KMS-11 (cell line): ENCODE data around the gene FREM1.

ENCODE experiments used
- H2AFZ ChIP-seq: fragments of 200-600 bp; sonication (generic); 2 replicates; pipeline ENCODE4 v1.6.1; 2016; ENCODE audit warnings: antibody characterized with exemption, mixed run types, low read depth
- H3K27ac ChIP-seq: fragments of 200-600 bp; sonication (generic); 2 replicates; pipeline ENCODE4 v1.6.1; 2016; ENCODE audit warnings: mild to moderate bottlenecking, mixed run types
- H3K27me3 ChIP-seq: fragments of 200-600 bp; sonication (generic); 2 replicates; pipeline ENCODE4 v1.6.1; 2017; ENCODE audit warnings: mild to moderate bottlenecking, low read depth, mixed run types, moderate library complexity; ENCODE audit not compliant: insufficient read depth
- H3K36me3 ChIP-seq: fragments of 200-600 bp; sonication (generic); 2 replicates; pipeline ENCODE4 v1.6.1; 2017; ENCODE audit warnings: mild to moderate bottlenecking, mixed run types; ENCODE audit not compliant: insufficient read depth
- H3K4me1 ChIP-seq: fragments of 200-600 bp; sonication (generic); 2 replicates; pipeline ENCODE4 v1.6.1; 2016; ENCODE audit warnings: mild to moderate bottlenecking, low read depth, mixed run types; ENCODE audit not compliant: poor library complexity, severe bottlenecking
- H3K4me2 ChIP-seq: fragments of 200-600 bp; sonication (generic); 2 replicates; pipeline ENCODE4 v1.7.0; 2016; ENCODE audit warnings: mild to moderate bottlenecking, mixed run types
- H3K4me3 ChIP-seq: fragments of 200-600 bp; sonication (generic); IDR thresholded peaks from 2 replicates; pipeline ENCODE4 v1.6.1; 2017; ENCODE audit warnings: low read depth, low read length, mixed read lengths; ENCODE audit not compliant: insufficient read depth
- H3K79me2 ChIP-seq: fragments of 200-600 bp; sonication (generic); 2 replicates; pipeline ENCODE4 v1.6.1; 2016; ENCODE audit warnings: low read depth, mixed run types; ENCODE audit not compliant: insufficient read depth
- H3K9ac ChIP-seq: fragments of 200-600 bp; sonication (generic); 2 replicates; pipeline ENCODE4 v1.6.1; 2016; ENCODE audit warnings: mild to moderate bottlenecking, mixed run types
- H4K20me1 ChIP-seq: fragments of 200-600 bp; sonication (generic); 2 replicates; pipeline ENCODE4 v1.6.1; 2016; ENCODE audit warnings: mild to moderate bottlenecking, mixed run types; ENCODE audit not compliant: insufficient read depth
- TF ChIP-seq, protein P1 (sequence below): fragments of 200-600 bp; sonication (generic); conservative IDR thresholded peaks from 2 replicates; pipeline ENCODE4 v1.6.1; 2017; ENCODE audit warnings: low read depth, mild to moderate bottlenecking, antibody characterized with exemption, low read length, moderate library complexity, mixed read lengths

Gene FREM1

DNA sequence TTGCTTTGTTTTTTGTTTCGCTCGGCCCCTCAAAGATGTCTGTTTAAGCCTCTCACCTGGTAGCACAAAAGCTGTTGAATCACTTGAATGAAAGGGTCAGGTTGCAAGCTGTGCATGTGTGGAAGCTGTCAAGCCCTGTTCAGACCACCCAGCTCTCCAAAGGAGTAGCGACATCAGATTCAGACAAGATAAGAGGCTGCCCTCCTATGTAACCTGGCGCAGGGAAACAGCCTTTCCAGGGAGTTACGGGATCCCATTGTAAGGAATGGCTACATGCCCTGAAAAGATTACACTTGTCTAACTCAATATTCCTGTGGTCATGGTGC lies 2.9 kb downstream of the FREM1 start:
- H3K36me3 ChIP-seq, result no peaks in the 10 kb centered on the region
- no peak overlapping the region for H3K9ac ChIP-seq
- no peaks in the 10 kb centered on the region for H3K27me3 ChIP-seq
- TF ChIP-seq, protein P1, sequence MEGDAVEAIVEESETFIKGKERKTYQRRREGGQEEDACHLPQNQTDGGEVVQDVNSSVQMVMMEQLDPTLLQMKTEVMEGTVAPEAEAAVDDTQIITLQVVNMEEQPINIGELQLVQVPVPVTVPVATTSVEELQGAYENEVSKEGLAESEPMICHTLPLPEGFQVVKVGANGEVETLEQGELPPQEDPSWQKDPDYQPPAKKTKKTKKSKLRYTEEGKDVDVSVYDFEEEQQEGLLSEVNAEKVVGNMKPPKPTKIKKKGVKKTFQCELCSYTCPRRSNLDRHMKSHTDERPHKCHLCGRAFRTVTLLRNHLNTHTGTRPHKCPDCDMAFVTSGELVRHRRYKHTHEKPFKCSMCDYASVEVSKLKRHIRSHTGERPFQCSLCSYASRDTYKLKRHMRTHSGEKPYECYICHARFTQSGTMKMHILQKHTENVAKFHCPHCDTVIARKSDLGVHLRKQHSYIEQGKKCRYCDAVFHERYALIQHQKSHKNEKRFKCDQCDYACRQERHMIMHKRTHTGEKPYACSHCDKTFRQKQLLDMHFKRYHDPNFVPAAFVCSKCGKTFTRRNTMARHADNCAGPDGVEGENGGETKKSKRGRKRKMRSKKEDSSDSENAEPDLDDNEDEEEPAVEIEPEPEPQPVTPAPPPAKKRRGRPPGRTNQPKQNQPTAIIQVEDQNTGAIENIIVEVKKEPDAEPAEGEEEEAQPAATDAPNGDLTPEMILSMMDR, result no peak
- H3K4me2 ChIP-seq, result no peak overlapping the region
- no peaks in the 10 kb centered on the region for H3K4me1 ChIP-seq
- no peak overlapping the region for H2AFZ ChIP-seq
- no peak overlapping the region for H3K4me3 ChIP-seq
- no peak overlapping the region for H3K27ac ChIP-seq
- H3K79me2 ChIP-seq, result no peaks in the 10 kb centered on the region
- H4K20me1 ChIP-seq, result no peaks in the 10 kb centered on the region

DNA sequence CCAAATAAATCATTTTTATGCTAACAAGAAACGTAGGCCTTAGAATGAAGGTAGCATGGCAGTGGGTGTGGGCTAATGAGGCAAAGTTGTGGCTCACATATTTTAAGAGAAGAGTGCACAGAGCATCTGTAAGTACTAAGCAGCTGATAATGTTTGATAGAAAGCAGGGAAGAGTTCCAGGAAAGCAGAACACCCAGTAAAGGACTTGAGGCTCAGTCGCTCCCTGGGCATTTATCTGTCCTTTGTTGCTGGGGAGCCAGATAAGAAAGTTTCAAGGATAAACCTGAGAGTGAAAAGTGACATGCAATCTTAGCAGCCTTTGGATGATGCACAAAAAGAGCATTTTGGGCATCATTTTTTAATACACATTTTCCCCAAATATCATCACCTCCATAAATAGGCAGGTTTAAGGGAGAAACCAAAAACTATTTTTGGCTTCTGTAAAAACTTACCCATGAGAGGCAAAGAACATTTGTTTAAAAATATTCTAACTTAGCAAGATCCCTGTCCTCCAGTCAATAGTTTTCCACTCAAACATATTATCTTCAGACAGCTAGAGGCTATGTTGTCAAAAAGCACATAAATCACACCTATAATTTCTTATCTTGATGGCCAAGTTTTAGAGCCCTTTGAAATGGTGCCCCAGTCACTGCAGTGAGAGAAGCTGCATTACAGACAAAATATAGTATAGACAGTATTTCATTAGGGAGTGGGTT lies 3.4 kb downstream of the FREM1 start:
- Histone ChIP-seq H3K4me3 (no peak overlapping the region), H3K27ac (no peak overlapping the region), H3K4me2 (no peak overlapping the region), H2AFZ (no peak overlapping the region), H3K27me3 (no peaks in the 10 kb centered on the region), H3K36me3 (no peaks in the 10 kb centered on the region), H4K20me1 (no peaks in the 10 kb centered on the region), H3K9ac (no peak overlapping the region), H3K79me2 (no peaks in the 10 kb centered on the region), H3K4me1 (no peaks in the 10 kb centered on the region)
- TF ChIP-seq, protein P1, result no peak

DNA sequence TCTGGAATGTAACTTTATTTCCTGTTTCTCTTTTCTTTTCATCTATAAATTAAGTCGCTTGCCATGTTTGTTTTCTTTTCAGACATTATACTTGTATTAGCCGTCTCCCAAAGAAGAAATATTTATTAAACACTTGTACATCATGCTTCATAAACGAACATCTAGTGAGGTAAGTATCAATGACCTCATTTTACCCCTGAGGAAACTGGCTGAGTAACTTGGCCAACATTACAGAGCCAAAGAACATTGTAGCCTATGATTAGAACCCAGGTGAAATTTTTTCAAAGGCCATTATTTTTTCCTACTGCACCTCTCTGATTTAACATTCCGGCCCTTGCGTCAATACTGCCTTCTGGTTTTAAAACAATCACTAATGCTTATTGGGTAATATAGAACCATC lies 4.2 kb downstream of the FREM1 start:
- H2AFZ ChIP-seq, result no peak overlapping the region
- no peaks in the 10 kb centered on the region for H4K20me1 ChIP-seq
- H3K79me2 ChIP-seq, result no peaks in the 10 kb centered on the region
- no peak overlapping the region for H3K4me3 ChIP-seq
- no peak overlapping the region for H3K27ac ChIP-seq
- no peak overlapping the region for H3K4me2 ChIP-seq
- TF ChIP-seq, protein P1, result no peak
- no peaks in the 10 kb centered on the region for H3K36me3 ChIP-seq
- no peaks in the 10 kb centered on the region for H3K4me1 ChIP-seq
- no peaks in the 10 kb centered on the region for H3K27me3 ChIP-seq
- no peak overlapping the region for H3K9ac ChIP-seq

DNA sequence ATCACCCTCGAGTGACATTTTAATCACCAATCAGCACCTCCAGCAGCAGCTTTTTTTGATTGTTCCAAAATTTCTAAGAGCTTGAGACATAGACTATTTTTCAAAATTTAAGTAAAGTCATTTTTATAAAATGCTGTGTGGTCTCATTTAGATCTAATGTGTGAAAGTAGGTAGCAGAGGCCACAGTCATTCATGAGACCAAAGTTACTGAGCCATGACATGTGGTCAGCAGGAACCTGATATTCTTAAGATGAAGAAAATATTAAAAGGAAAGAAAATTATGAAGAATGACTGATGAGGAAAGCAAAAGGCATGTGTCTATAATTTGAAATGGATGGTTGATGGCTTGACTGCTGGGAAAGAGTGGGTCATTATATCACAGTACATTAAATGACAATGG lies 7.2 kb downstream of the FREM1 start:
- Histone ChIP-seq H3K79me2 (no peaks in the 10 kb centered on the region), H3K4me3 (no peak overlapping the region), H4K20me1 (no peaks in the 10 kb centered on the region), H3K4me2 (no peak overlapping the region), H2AFZ (no peak overlapping the region), H3K36me3 (no peaks in the 10 kb centered on the region), H3K4me1 (no peaks in the 10 kb centered on the region), H3K9ac (no peak overlapping the region), H3K27ac (no peak overlapping the region), H3K27me3 (no peaks in the 10 kb centered on the region)
- TF ChIP-seq, protein P1, result no peak
